ENCODE data around the gene CDKN1C.

CDKN1C gene

DNA sequence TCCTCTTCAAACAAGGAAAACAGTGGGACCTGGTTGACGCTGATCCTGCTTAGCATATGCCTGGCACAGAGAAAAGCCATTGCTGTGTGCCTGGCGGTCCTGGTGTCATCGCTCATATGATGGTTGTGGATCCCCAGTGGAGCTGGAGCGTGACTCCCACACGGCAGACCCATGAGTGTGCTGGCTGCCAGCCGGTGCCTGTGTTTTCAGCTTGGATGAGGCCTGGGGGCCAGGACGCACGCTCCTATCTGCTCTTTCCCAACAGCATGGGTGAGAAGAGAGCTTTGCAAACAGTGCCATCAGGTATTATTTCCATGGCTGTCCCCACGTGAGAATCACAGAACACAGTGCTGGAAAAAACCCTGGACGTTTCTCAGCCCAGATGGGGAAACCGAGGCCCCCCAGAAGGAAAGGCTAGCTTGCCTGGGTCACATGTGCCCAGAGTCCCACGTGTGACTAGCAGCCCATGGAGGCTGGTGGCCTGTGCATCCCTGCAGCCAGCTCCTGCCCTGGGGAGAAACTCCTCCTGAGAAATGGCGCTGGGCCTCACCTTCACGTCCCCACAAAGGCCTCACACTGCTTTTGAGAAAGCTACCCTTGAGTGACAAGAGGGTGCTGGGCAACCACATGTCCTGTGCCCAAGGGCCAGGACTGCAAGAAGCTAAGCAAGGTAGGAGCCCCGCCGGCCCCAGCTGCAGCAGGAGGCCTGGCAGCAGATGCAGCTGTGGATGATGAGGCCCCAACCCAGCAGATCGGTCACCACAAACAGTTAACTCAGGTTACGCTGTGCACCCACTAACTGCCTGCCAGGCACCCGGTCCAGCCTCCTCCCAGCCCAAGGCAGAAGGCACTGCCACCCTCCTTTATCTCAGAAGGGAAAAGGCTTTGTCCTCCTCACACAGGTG lies 4.2 kb downstream of the CDKN1C start:
- DNase-seq (ENCODE audit: low read depth): no peak
- H3K4me3 ChIP-seq (ENCODE audit: low read length): no peak overlapping the region
- TF ChIP-seq, protein P1, sequence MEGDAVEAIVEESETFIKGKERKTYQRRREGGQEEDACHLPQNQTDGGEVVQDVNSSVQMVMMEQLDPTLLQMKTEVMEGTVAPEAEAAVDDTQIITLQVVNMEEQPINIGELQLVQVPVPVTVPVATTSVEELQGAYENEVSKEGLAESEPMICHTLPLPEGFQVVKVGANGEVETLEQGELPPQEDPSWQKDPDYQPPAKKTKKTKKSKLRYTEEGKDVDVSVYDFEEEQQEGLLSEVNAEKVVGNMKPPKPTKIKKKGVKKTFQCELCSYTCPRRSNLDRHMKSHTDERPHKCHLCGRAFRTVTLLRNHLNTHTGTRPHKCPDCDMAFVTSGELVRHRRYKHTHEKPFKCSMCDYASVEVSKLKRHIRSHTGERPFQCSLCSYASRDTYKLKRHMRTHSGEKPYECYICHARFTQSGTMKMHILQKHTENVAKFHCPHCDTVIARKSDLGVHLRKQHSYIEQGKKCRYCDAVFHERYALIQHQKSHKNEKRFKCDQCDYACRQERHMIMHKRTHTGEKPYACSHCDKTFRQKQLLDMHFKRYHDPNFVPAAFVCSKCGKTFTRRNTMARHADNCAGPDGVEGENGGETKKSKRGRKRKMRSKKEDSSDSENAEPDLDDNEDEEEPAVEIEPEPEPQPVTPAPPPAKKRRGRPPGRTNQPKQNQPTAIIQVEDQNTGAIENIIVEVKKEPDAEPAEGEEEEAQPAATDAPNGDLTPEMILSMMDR (conservative IDR thresholded peaks at IDR 0.05; ENCODE audit: low read depth, low read length): no peak

DNA sequence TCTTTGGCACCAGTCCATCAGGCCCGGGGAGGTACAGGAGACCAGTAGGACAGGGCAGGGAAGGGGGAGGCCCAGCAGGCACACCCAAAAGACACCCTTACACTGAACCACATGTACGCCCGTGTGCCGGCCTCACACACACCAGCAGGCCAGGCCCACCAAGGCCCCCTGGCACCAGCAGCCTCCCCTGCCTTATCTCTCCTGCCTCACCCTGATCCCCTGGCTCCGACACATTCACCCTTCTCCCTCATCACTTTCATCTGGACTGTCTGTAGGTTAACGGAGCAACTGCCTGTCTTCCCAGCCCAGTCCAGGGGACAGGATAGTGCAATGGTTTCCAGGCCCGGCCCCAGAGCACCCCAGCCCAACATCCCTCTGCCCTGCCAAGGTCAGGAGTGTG lies 4.9 kb downstream of the CDKN1C start:
- no peak for DNase-seq (ENCODE audit: low read depth)
- H3K4me3 ChIP-seq (ENCODE audit: low read length): no peak overlapping the region
- TF ChIP-seq, protein P1 (conservative IDR thresholded peaks at IDR 0.05; ENCODE audit: low read depth, low read length): no peak

DNA sequence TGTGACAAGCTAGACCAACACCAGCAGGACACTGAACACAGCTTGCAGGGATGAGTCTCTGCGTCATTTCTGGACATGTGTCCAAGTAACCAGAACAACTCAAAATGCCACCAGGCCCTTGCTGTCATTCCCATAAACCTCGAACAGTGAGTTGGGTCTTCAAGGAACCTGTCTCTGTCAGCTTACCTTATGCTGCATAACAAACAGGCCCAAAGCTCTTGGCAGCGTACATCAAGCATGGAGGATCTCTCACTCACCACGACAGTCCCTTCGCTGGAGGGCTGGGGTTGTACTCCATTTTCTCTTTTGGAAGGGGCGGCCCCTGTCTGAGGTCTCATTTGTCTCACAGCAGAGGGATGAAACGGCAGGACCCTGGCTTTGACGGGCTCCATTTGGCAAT lies 6.8 kb downstream of the CDKN1C start:
- DNase-seq (ENCODE audit: low read depth): no peak
- H3K4me3 ChIP-seq (ENCODE audit: low read length): no peak overlapping the region
- TF ChIP-seq, protein P1 (conservative IDR thresholded peaks at IDR 0.05; ENCODE audit: low read depth, low read length): no peak

DNA sequence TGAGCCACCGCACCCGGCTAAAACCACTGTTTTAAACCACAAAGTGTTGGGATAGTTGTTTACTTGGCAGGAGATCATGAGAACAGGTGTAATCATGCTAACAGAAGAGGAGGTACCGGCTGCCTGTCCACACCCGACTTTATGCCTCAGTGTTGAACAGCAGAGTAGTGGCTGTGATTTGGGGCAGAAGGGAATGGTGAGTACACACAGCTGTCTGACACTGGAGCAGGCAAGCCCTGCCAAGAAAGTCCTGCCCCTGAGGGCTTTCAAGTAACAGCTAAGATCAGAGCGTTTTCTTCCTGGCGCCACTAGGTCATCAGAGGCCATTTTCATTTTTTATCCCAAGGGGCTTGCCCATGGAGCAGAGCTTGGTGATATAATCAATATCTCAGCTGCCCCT lies 8.1 kb downstream of the CDKN1C start:
- DNase-seq (ENCODE audit: low read depth): no peak
- TF ChIP-seq, protein P1 (conservative IDR thresholded peaks at IDR 0.05; ENCODE audit: low read depth, low read length): no peak
- no peak overlapping the region for H3K4me3 ChIP-seq (ENCODE audit: low read length)

DNA sequence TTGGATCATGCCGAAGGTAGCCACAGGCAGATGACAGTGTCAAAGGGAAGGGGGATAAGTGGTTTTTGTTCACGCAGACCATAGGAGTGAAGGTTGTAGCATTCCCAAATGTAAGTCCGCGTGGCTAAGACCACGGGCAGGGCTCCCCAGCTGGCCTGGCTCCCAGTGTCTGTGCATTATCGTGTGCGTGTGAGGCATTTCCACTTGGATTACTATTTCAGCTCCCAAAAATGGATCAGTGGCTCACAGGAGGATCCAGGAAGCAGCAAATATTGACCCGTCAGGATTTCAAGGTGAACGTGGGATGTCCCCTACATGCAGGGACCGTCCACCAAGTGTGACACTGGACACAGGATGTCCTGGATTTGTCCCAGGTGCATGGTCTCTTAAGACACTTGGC lies 10.6 kb downstream of the CDKN1C start:
- no peak for DNase-seq (ENCODE audit: low read depth)
- no peak overlapping the region for H3K4me3 ChIP-seq (ENCODE audit: low read length)
- TF ChIP-seq, protein P1 (conservative IDR thresholded peaks at IDR 0.05; ENCODE audit: low read depth, low read length): no peak

DNA sequence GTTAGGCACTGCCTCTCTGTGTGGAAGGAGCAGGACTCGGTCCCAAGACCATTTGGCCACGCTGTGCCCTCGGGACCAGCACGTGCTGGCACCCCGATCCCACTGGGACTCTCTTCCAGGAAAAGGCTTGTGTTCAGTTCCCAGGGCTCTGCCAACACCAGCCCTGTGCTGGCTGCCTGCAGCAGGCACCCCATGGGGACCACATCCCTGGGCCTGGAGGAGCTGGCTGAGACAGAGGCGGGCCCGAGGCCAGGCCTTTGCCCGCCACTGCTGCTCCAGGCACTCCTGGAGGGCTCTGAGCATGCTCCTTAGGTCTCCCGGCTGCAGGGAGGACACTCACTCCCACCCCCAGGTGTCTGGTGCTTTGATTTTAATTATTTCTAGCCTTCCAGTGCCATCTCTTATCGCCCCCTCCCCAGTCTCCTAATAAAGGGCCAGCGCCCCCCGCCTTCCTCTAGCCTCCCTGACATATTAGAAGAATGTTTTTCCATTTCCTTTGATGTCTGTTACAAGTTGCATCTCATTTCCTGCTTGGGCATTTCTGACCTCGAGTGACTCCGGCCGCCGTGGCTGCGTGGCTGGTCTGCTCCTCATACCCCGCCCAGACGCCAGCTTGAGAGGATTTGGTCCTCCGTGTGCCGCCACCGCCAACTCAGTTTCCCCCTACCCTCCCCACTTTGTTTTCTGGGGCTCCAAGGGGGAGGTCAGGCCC lies 14.4 kb downstream of the CDKN1C start:
- TF ChIP-seq, protein P1 (conservative IDR thresholded peaks at IDR 0.05; ENCODE audit: low read depth, low read length): no peak

More for the DNA sequence above, 14.4 kb downstream of the CDKN1C start:
- H3K4me3 ChIP-seq (ENCODE audit: low read length): no peak overlapping the region
- no peak for DNase-seq (ENCODE audit: low read depth)

All from retinal pigment epithelial cell (primary cell).